Astrocyte (in vitro differentiated cells and primary cell): ENCODE measurements around the gene IFITM2. TPM values are rescaled to one million over a fixed set of nuclear protein-coding genes. Genes with fewer than 3 reads are reported as not detected.

Experiments
- DNase-seq: peaks from one replicate; pipeline ENCODE4 v3.0.0-alpha.2; 2010; ENCODE audit warnings: low read depth
- FAIRE-seq: peaks from 2 replicates; lab custom pipeline; 2011; peaks lifted over from hg19 to GRCh38; lab: Jason Lieb, UNC
- H2AFZ ChIP-seq: 2 replicates; pipeline ENCODE4 v1.6.0; 2012; ENCODE audit warnings: low read depth, low read length, inconsistent platforms
- H3K27ac ChIP-seq: 2 replicates; pipeline ENCODE4 v1.5.1; 2011; ENCODE audit warnings: low read depth, low read length, inconsistent platforms
- H3K27me3 ChIP-seq: 2 replicates; pipeline ENCODE4 v1.6.0; 2011; ENCODE audit warnings: low read length, inconsistent platforms; ENCODE audit not compliant: insufficient read depth
- H3K36me3 ChIP-seq: 2 replicates; pipeline ENCODE4 v1.5.1; 2011; ENCODE audit warnings: low read length, inconsistent platforms; ENCODE audit not compliant: insufficient read depth
- H3K4me1 ChIP-seq: 2 replicates; pipeline ENCODE4 v1.5.1; 2011; ENCODE audit warnings: low read length, inconsistent platforms; ENCODE audit not compliant: insufficient read depth
- H3K4me2 ChIP-seq: 2 replicates; pipeline ENCODE4 v1.6.0; 2012; ENCODE audit warnings: low read length, inconsistent platforms
- H3K4me3 ChIP-seq: 2 replicates; pipeline ENCODE4 v1.5.1; 2011; ENCODE audit warnings: low read depth, mild to moderate bottlenecking, low read length, inconsistent platforms; ENCODE audit not compliant: insufficient read depth
- H3K79me2 ChIP-seq: 2 replicates; pipeline ENCODE4 v1.6.0; 2012; ENCODE audit warnings: mild to moderate bottlenecking, low read length, inconsistent platforms; ENCODE audit not compliant: insufficient read depth
- H3K9ac ChIP-seq: 2 replicates; pipeline ENCODE4 v1.6.0; 2012; ENCODE audit warnings: mild to moderate bottlenecking, low read length, inconsistent platforms
- H3K9me3 ChIP-seq: 2 replicates; pipeline ENCODE4 v1.5.1; 2012; ENCODE audit warnings: low read depth, mild to moderate bottlenecking, low read length, inconsistent platforms; ENCODE audit not compliant: insufficient read depth
- H4K20me1 ChIP-seq: 2 replicates; pipeline ENCODE4 v1.6.0; 2012; ENCODE audit warnings: low read length, inconsistent platforms; ENCODE audit not compliant: insufficient read depth
- H3K27ac Mint-ChIP-seq: one replicate; pipeline ENCODE4 v1.8.0; 2021; ENCODE audit warnings: mild to moderate bottlenecking, mixed read lengths; ENCODE audit not compliant: unreplicated experiment
- H3K27me3 Mint-ChIP-seq: one replicate; pipeline ENCODE4 v1.8.0; 2021; ENCODE audit warnings: low read depth, mixed read lengths; ENCODE audit not compliant: unreplicated experiment
- H3K36me3 Mint-ChIP-seq: one replicate; pipeline ENCODE4 v1.8.0; 2021; ENCODE audit warnings: low read depth, mixed read lengths; ENCODE audit not compliant: unreplicated experiment
- H3K4me1 Mint-ChIP-seq: one replicate; pipeline ENCODE4 v1.8.0; 2021; ENCODE audit warnings: low read depth, mixed read lengths; ENCODE audit not compliant: unreplicated experiment
- H3K4me3 Mint-ChIP-seq: one replicate; pipeline ENCODE4 v1.8.0; 2021; ENCODE audit warnings: mild to moderate bottlenecking, moderate library complexity, mixed read lengths; ENCODE audit not compliant: unreplicated experiment
- H3K9me3 Mint-ChIP-seq: one replicate; pipeline ENCODE4 v1.8.0; 2021; ENCODE audit warnings: mild to moderate bottlenecking, mixed read lengths; ENCODE audit not compliant: unreplicated experiment
- CTCF ChIP-seq: IDR thresholded peaks from 2 replicates; pipeline ENCODE4 v1.5.1; 2011; ENCODE audit warnings: low read depth, mild to moderate bottlenecking, inconsistent platforms, low read length, moderate library complexity; ENCODE audit not compliant: insufficient read depth
- EZH2 ChIP-seq: IDR thresholded peaks from 2 replicates; pipeline ENCODE4 v1.6.1; 2012; ENCODE audit warnings: mild to moderate bottlenecking, low read length, inconsistent platforms; ENCODE audit not compliant: insufficient read depth
- total RNA-seq: library from RNA; stranded (reverse); gene quantifications from 2 replicates; pipeline ENCODE4 v1.2.1, GENCODE V29; 2021

Gene IFITM2
- total RNA-seq, 1 donor from 2014 or later: 474 TPM

- no peak overlapping the region for H3K4me3 ChIP-seq
- H3K79me2 ChIP-seq: no peaks in the 10 kb centered on the region
- DNase-seq (no peak), FAIRE-seq (no peak)
- Mint-ChIP-seq H3K4me1 (peaks cover 3% of the 10 kb centered on the region), H3K27me3 (peaks cover 10% of the 10 kb centered on the region), H3K27ac (no peak overlapping the region), H3K36me3 (peaks cover 1% of the 10 kb centered on the region), H3K9me3 (peaks cover 2% of the 10 kb centered on the region), H3K4me3 (no peak overlapping the region)
- no peaks in the 10 kb centered on the region for H4K20me1 ChIP-seq
- H3K9me3 ChIP-seq: no peaks in the 10 kb centered on the region
- H3K4me2 ChIP-seq: no peak overlapping the region
- H3K27me3 ChIP-seq: no peaks in the 10 kb centered on the region
- no peak overlapping the region for H3K9ac ChIP-seq
- H3K4me1 ChIP-seq: no peaks in the 10 kb centered on the region
- H2AFZ ChIP-seq: no peak overlapping the region
- H3K27ac ChIP-seq: no peak overlapping the region
- no peaks in the 10 kb centered on the region for H3K36me3 ChIP-seq
- TF ChIP-seq CTCF: no peak
- TF ChIP-seq EZH2: no peak
Measured at GRCh38 chr11:299951-300735, 7.5 kb upstream of the IFITM2 start.

- no peaks in the 10 kb centered on the region for H3K36me3 ChIP-seq
- no peak overlapping the region for H3K4me3 ChIP-seq
- Mint-ChIP-seq H3K27me3 (peaks cover 7% of the 10 kb centered on the region), H3K4me1 (peaks cover 3% of the 10 kb centered on the region), H3K4me3 (no peak overlapping the region), H3K27ac (no peak overlapping the region), H3K9me3 (peaks cover 2% of the 10 kb centered on the region), H3K36me3 (peaks cover 1% of the 10 kb centered on the region)
- no peak overlapping the region for H2AFZ ChIP-seq
- no peaks in the 10 kb centered on the region for H3K27me3 ChIP-seq
- no peak overlapping the region for H3K9ac ChIP-seq
- no peak overlapping the region for H3K4me2 ChIP-seq
- DNase-seq (no peak), FAIRE-seq (no peak)
- no peaks in the 10 kb centered on the region for H3K9me3 ChIP-seq
- TF ChIP-seq EZH2: no peak
- no peak for TF ChIP-seq CTCF
- no peaks in the 10 kb centered on the region for H4K20me1 ChIP-seq
- no peak overlapping the region for H3K27ac ChIP-seq
- peaks cover 4% of the 10 kb centered on the region for H3K4me1 ChIP-seq
- H3K79me2 ChIP-seq: no peaks in the 10 kb centered on the region
Measured at GRCh38 chr11:303363-303762, 4.3 kb upstream of the IFITM2 start.

GRCh38 chr11:304061-304506 lies 3.5 kb upstream of the IFITM2 start:
- no peak overlapping the region for H3K4me2 ChIP-seq
- H3K4me3 ChIP-seq: no peak overlapping the region
- H3K36me3 ChIP-seq: no peaks in the 10 kb centered on the region
- no peak overlapping the region for H3K27ac ChIP-seq
- no peak overlapping the region for H3K9ac ChIP-seq
- TF ChIP-seq CTCF (no peak), EZH2 (no peak)
- FAIRE-seq: no peak
- no peaks in the 10 kb centered on the region for H3K27me3 ChIP-seq
- H3K4me1 Mint-ChIP-seq: peaks cover 3% of the 10 kb centered on the region
- peaks cover 2% of the 10 kb centered on the region for H3K9me3 Mint-ChIP-seq
- H4K20me1 ChIP-seq: no peaks in the 10 kb centered on the region
- H2AFZ ChIP-seq: no peak overlapping the region
- peaks cover under 1% of the 10 kb centered on the region for H3K79me2 ChIP-seq
- no peak overlapping the region for H3K4me3 Mint-ChIP-seq
- DNase-seq: no peak
- H3K27me3 Mint-ChIP-seq: peaks cover 7% of the 10 kb centered on the region
- no peak overlapping the region for H3K27ac Mint-ChIP-seq
- peaks cover 2% of the 10 kb centered on the region for H3K36me3 Mint-ChIP-seq
- no peaks in the 10 kb centered on the region for H3K9me3 ChIP-seq
- peaks cover 7% of the 10 kb centered on the region for H3K4me1 ChIP-seq
